SK-N-MC (cell line): ENCODE measurements around the gene PDCD2.

Experiments
- EZH2 ChIP-seq: fragments of 200-600 bp; sonication (generic); IDR thresholded peaks from one replicate; pipeline ENCODE4 v1.6.1; 2017; ENCODE audit warnings: antibody characterized with exemption
- FOXP2 ChIP-seq: optimal IDR thresholded peaks from 2 replicates; pipeline ENCODE3; 2011; ENCODE audit warnings: mild to moderate bottlenecking, moderate library complexity; ENCODE audit not compliant: insufficient read depth; ENCODE audit errors: extremely low read length, control extremely low read depth
- POLR2AphosphoS5 ChIP-seq: IDR thresholded peaks from 2 replicates; pipeline ENCODE4 v1.6.1; 2012; ENCODE audit warnings: mild to moderate bottlenecking, low read depth, low read length, borderline replicate concordance

GRCh38 chr6:170525795-170526194 is 58.6 kb downstream of the PDCD2 start:
- TF ChIP-seq POLR2AphosphoS5 (no peak), EZH2 (no peak), FOXP2 (no peak)
